Breast epithelium (tissue), 4 donors: ENCODE measurements around the gene AKIRIN1. TPM values are rescaled to one million over a fixed set of nuclear protein-coding genes. Genes with fewer than 3 reads are reported as not detected.
"Not testable (repeated sequence)": the region's sequence is repeated elsewhere in the genome, so short reads cannot be mapped to it uniquely, and the experiment has no call there.

Experiments
- DNase-seq, 2 donors: peaks; one replicate each; pipeline ENCODE4 v3.0.0-alpha.2; 2019; ENCODE audit warnings: low spot score in 2 of 2
- H3K27ac ChIP-seq, 2 donors: fragments of 200-600 bp; sonication (generic) in 1 of 2; one replicate each; pipeline ENCODE4 v1.5.1; 2016 to 2019; ENCODE audit warnings: mild to moderate bottlenecking in 1 of 2
- H3K27me3 ChIP-seq, 2 donors: fragments of 200-600 bp; sonication (generic) in 1 of 2; one replicate each; pipeline versions ENCODE4 v1.5.1 to v1.6.0; 2017 to 2019; ENCODE audit warnings: control low read depth in 1 of 2, mild to moderate bottlenecking in 1 of 2
- H3K36me3 ChIP-seq: fragments of 200-600 bp; one replicate; pipeline ENCODE4 v1.5.1; 2019
- H3K4me1 ChIP-seq, 2 donors: fragments of 200-600 bp; sonication (generic); one replicate each; pipeline ENCODE4 v1.5.1; 2016 to 2019; ENCODE audit warnings: control low read depth in 1 of 2
- H3K4me3 ChIP-seq, 3 donors: fragments of 200-600 bp; sonication (generic); 1 replicate in 2 of 3; 2 replicates in 1 of 3; pipeline ENCODE4 v1.5.1; 2016 to 2019; ENCODE audit warnings: mild to moderate bottlenecking in 3 of 3, moderate library complexity in 2 of 3
- H3K9me3 ChIP-seq, 2 donors: fragments of 200-600 bp; sonication (generic) in 1 of 2; one replicate each; pipeline ENCODE4 v1.5.1; 2016 to 2019; ENCODE audit warnings: control low read depth in 1 of 2
- CTCF ChIP-seq, 3 donors: fragments of 450-650 bp; IDR thresholded peaks; one replicate each; pipeline ENCODE4 v1.5.1; 2016 to 2017; ENCODE audit warnings: antibody characterized with exemption in 3 of 3, mild to moderate bottlenecking in 3 of 3, moderate library complexity in 3 of 3
- POLR2A ChIP-seq: fragments of 450-650 bp; IDR thresholded peaks from one replicate; pipeline ENCODE4 v1.6.1; 2016; ENCODE audit warnings: antibody characterized with exemption, mild to moderate bottlenecking, moderate library complexity
- POLR2AphosphoS5 ChIP-seq, 3 donors: sonication (generic); formaldehyde crosslinking; IDR thresholded peaks; one replicate each; pipeline ENCODE4 v1.6.1; 2017; ENCODE audit warnings: antibody characterized with exemption in 3 of 3
- intact Hi-C: fragments of 100-400 bp; cut with DNase I; formaldehyde crosslinking; loops from one replicate; pipeline ENCODE4 v1.15.1; 2023; ENCODE audit warnings: low total_unique reads
- total RNA-seq, 3 donors: library from RNA; depleted of rRNA; stranded (reverse); fragments of >200 nt; gene quantifications; one replicate each; pipeline ENCODE4 v1.1.0, GENCODE V29; 2016

AKIRIN1 gene
- total RNA-seq, 3 donors from 2014 or later = 34.7 to 35.1 (median 34.8) TPM

GRCh38 chr1:39006726-39007645, 15.9 kb downstream of the AKIRIN1 start:
- H3K4me3 ChIP-seq = no peak overlapping the region
- H3K27ac ChIP-seq = no peak overlapping the region
- DNase-seq = no peak
- peaks cover 3% of the 10 kb centered on the region for H3K36me3 ChIP-seq
- no peaks in the 10 kb centered on the region for H3K4me1 ChIP-seq
- intact Hi-C loops = no loop called here
- TF ChIP-seq POLR2AphosphoS5 (IDR thresholded peaks at IDR 0.05) (no peak), POLR2A (no peak), CTCF (IDR thresholded peaks at IDR 0.05) (no peak)
- no peaks in the 10 kb centered on the region for H3K27me3 ChIP-seq
- no peaks in the 10 kb centered on the region for H3K9me3 ChIP-seq

GRCh38 chr1:39014956-39015355, 23.9 kb downstream of the AKIRIN1 start:
- H3K4me3 ChIP-seq, H3K27ac ChIP-seq, DNase-seq, intact Hi-C loops, H3K27me3 ChIP-seq, H3K9me3 ChIP-seq, H3K36me3 ChIP-seq, H3K4me1 ChIP-seq: not testable (repeated sequence)

DNA sequence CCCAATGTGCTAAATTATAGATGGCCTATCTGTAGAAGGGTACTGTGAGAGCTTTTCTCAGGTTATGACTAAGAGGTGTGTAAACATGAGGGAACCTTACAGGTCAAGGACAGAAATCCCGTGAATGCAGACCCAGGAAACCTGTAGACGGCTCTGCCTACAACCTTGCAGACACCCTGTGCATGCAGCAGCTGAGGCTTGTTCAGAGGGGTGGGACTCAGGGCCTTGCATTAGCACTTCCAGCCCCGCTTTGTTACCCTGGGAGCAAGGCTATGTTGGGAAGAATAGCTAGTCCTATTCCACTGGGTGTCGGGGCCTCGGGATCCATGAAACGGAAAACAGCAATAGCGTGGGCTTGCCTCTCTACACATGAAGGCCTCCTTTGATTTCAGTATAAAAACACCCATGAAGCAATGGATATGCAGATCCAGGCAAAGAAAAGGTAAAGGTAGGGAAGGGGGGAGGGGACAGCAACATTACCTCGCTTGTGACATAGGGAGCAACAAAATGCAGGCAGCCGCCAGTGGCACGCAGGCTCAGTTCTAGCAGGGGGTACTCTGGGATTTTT, 25.6 kb downstream of the AKIRIN1 start:
- TF ChIP-seq POLR2AphosphoS5 (IDR thresholded peaks at IDR 0.05) (no peak), POLR2A (no peak), CTCF (IDR thresholded peaks at IDR 0.05) (no peak)
- DNase-seq = no peak
- H3K4me3 ChIP-seq = no peak overlapping the region
- no peaks in the 10 kb centered on the region for H3K36me3 ChIP-seq
- H3K9me3 ChIP-seq = no peaks in the 10 kb centered on the region
- H3K27me3 ChIP-seq = no peaks in the 10 kb centered on the region
- H3K27ac ChIP-seq = no peak overlapping the region
- no peaks in the 10 kb centered on the region for H3K4me1 ChIP-seq
- intact Hi-C loops = no loop called here

DNA sequence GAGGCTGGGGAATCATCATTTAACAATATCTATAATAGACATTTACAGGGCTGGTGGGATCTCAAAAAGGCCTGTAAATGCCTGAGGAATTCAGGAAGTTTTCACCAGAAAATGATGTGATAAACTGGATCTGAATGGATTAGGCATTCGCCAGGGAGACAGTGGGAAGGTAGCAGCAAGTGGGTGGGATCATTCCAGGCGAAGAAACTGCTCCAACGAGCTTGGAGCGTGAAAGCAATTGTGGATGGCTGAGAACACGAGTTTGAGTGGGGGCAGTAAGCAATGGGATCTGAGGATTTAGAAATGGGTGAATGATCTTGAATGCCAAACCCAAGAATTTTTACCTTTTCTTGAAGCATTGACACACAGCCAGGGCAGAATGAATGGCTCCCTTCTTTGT, 26.2 kb downstream of the AKIRIN1 start:
- no peaks in the 10 kb centered on the region for H3K4me1 ChIP-seq
- no peaks in the 10 kb centered on the region for H3K27me3 ChIP-seq
- no peaks in the 10 kb centered on the region for H3K9me3 ChIP-seq
- H3K27ac ChIP-seq = no peak overlapping the region
- no peak overlapping the region for H3K4me3 ChIP-seq
- intact Hi-C loops = no loop called here
- H3K36me3 ChIP-seq = no peaks in the 10 kb centered on the region
- DNase-seq = no peak
- TF ChIP-seq POLR2AphosphoS5 (IDR thresholded peaks at IDR 0.05) = no peak
- TF ChIP-seq CTCF (IDR thresholded peaks at IDR 0.05) = no peak
- TF ChIP-seq POLR2A = no peak

GRCh38 chr1:39020494-39020893, 29.4 kb downstream of the AKIRIN1 start:
- H3K36me3 ChIP-seq, H3K9me3 ChIP-seq, H3K4me1 ChIP-seq, DNase-seq, H3K27ac ChIP-seq, intact Hi-C loops, H3K27me3 ChIP-seq, H3K4me3 ChIP-seq: not testable (repeated sequence)

- no peak for DNase-seq
- intact Hi-C loops = no loop called here
- H3K27ac ChIP-seq = no peak overlapping the region
- no peaks in the 10 kb centered on the region for H3K9me3 ChIP-seq
- no peak overlapping the region for H3K4me3 ChIP-seq
- H3K36me3 ChIP-seq = no peaks in the 10 kb centered on the region
- H3K27me3 ChIP-seq = no peaks in the 10 kb centered on the region
- no peaks in the 10 kb centered on the region for H3K4me1 ChIP-seq
- TF ChIP-seq CTCF (IDR thresholded peaks at IDR 0.05) (no peak), POLR2AphosphoS5 (IDR thresholded peaks at IDR 0.05) (no peak), POLR2A (no peak)
Measured at GRCh38 chr1:39021426-39021825, 30.4 kb downstream of the AKIRIN1 start.
